Measurements from ENCODE around the gene RAD51B.

GRCh38 chr14:68306934-68307789, 487.6 kb downstream of the RAD51B start:
- TF ChIP-seq POLR2A (IDR thresholded peaks at IDR 0.05) (no peak), CTCF (IDR thresholded peaks at IDR 0.05) (no peak)
